ENCODE results near the gene VSTM5. TPM values are rescaled to one million over a fixed set of nuclear protein-coding genes. Genes with fewer than 3 reads are reported as not detected.

VSTM5 gene
- total and polyA plus RNA-seq, 2 of the 8 experiments (the other 6 are each of a cell fraction or from before 2014, with no cell fraction given) = 0.22 to 0.70 TPM

GRCh38 chr11:93827363-93827762, 23.1 kb downstream of the VSTM5 start:
- no peak overlapping the region for H2BK20ac ChIP-seq (ENCODE audit: low read length)
- no peak overlapping the region for H4K91ac ChIP-seq (replicated peaks; ENCODE audit: insufficient read length, low read length)
- H2BK5ac ChIP-seq (ENCODE audit: low read depth, low read length) = no peak overlapping the region
- H2BK120ac ChIP-seq (replicated peaks; ENCODE audit: low read depth, low read length) = no peak overlapping the region
- H3K27ac ChIP-seq (ENCODE audit: low read depth, low read length) = no peak overlapping the region
- H3K9ac ChIP-seq (replicated peaks in 1 of 4; ENCODE audit: extremely low read depth in 1 of 4, low read depth in 3 of 4, low read length in 3 of 4) = no peak overlapping the region
- H3K23me2 ChIP-seq (ENCODE audit: low read depth, low read length) = no peaks in the 10 kb centered on the region
- no peak overlapping the region for H2AK5ac ChIP-seq (ENCODE audit: low read depth, low read length)
- no peak overlapping the region for H3K14ac ChIP-seq (ENCODE audit: insufficient read length)
- no peak overlapping the region for H3K4ac ChIP-seq (replicated peaks; ENCODE audit: insufficient read length, low read depth, low read length)
- H4K5ac ChIP-seq (ENCODE audit: insufficient read length, low read depth, low read length) = no peak overlapping the region
- no peak overlapping the region for H2AFZ ChIP-seq (ENCODE audit: low read length)
- H3K9me3 ChIP-seq (ENCODE audit: insufficient read depth in 2 of 2, low read depth in 1 of 2, low read length in 1 of 2) = no peaks in the 10 kb centered on the region
- no peak overlapping the region for H2BK15ac ChIP-seq (ENCODE audit: low read length)
- no peak overlapping the region for H3K23ac ChIP-seq (ENCODE audit: insufficient read length)
- no peaks in the 10 kb centered on the region for H3K4me1 ChIP-seq (replicated peaks in 1 of 4; ENCODE audit: control insufficient read depth in 3 of 4, insufficient read depth in 4 of 4, low read length in 3 of 4)
- H3K18ac ChIP-seq (ENCODE audit: extremely low read depth, low read length) = no peak overlapping the region
- H3K79me1 ChIP-seq (ENCODE audit: low read depth, low read length) = no peaks in the 10 kb centered on the region
- POLR2A ChIA-PET (ENCODE audit: partially characterized antibody) = no interaction called here
- 79% methylated on average over 1 of the region's 1 CpG; no CpG with 5 or more reads in 1 of the 2 experiments for WGBS, 2 experiments (ENCODE audit: extremely low coverage in 1 of 2, insufficient coverage in 1 of 2, insufficient read length in 1 of 2, insufficient replicate concordance in 2 of 2, low coverage in 1 of 2, low lambda C conversion rate in 2 of 2, missing lambda C conversion rate in 1 of 2)
- CTCF ChIA-PET (ENCODE audit: partially characterized antibody) = no interaction called here
- H3K56ac ChIP-seq (replicated peaks; ENCODE audit: insufficient read length, low read depth, low read length) = no peak overlapping the region
- no peaks in the 10 kb centered on the region for H4K20me1 ChIP-seq (replicated peaks in 1 of 2; ENCODE audit: control insufficient read depth in 1 of 2, insufficient read depth in 2 of 2, low read length in 2 of 2)
- H3K4me3 ChIP-seq (ENCODE audit: extremely low read depth in 1 of 4, insufficient read depth in 2 of 4, low read depth in 3 of 4, low read length in 4 of 4) = no peak overlapping the region
- H3K4me2 ChIP-seq (ENCODE audit: insufficient read depth in 1 of 2, low read depth in 2 of 2, low read length in 2 of 2) = no peak overlapping the region
- no peak for DNase-seq (ENCODE audit: low read depth in 1 of 2, low spot score in 2 of 2)
- H4K8ac ChIP-seq (ENCODE audit: extremely low read depth, insufficient read depth, low read length) = no peak overlapping the region
- no peaks in the 10 kb centered on the region for H3K79me2 ChIP-seq (ENCODE audit: control insufficient read depth in 1 of 2, insufficient read depth in 2 of 2, low read length in 2 of 2)
- no peaks in the 10 kb centered on the region for H3K36me3 ChIP-seq (ENCODE audit: control insufficient read depth in 2 of 4, insufficient read depth in 4 of 4, low read length in 3 of 4)
- no peak overlapping the region for H2BK12ac ChIP-seq (ENCODE audit: low read depth, low read length)
- FAIRE-seq = no peak
- no peaks in the 10 kb centered on the region for H3K27me3 ChIP-seq (replicated peaks in 1 of 4; ENCODE audit: control insufficient read depth in 3 of 4, extremely low read depth in 1 of 4, insufficient read depth in 3 of 4, low read length in 3 of 4)
- no peak for TF ChIP-seq CBX8 (IDR thresholded peaks at IDR 0.05; ENCODE audit: borderline replicate concordance, low read depth, low read length)
- no peak for TF ChIP-seq BRCA1 (IDR thresholded peaks at IDR 0.05; ENCODE audit: low read depth, low read length)
- no peak for TF ChIP-seq NANOG (IDR thresholded peaks at IDR 0.05; ENCODE audit: insufficient read depth, low read depth, low read length, poor library complexity, severe bottlenecking)
- no peak for TF ChIP-seq TEAD4 (IDR thresholded peaks at IDR 0.05; ENCODE audit: low read depth, low read length)
- no peak for TF ChIP-seq EZH2 (IDR thresholded peaks at IDR 0.05; ENCODE audit: low read depth, low read length, severe bottlenecking)
- no peak for TF ChIP-seq BCL11A (IDR thresholded peaks at IDR 0.05; ENCODE audit: low read depth in 2 of 2, low read length in 2 of 2)
- TF ChIP-seq KDM1A (IDR thresholded peaks at IDR 0.05; ENCODE audit: borderline replicate concordance, low read length) = no peak
- TF ChIP-seq SRF (IDR thresholded peaks at IDR 0.05; ENCODE audit: low read depth, low read length) = no peak
- no peak for TF ChIP-seq MAX (IDR thresholded peaks at IDR 0.05)
- TF ChIP-seq POLR2AphosphoS5 (IDR thresholded peaks at IDR 0.05; ENCODE audit: low read depth, low read length) = no peak
- no peak for TF ChIP-seq SP2 (IDR thresholded peaks at IDR 0.05; ENCODE audit: low read length)
- no peak for TF ChIP-seq ASH2L (IDR thresholded peaks at IDR 0.05; ENCODE audit: low read length)
- TF ChIP-seq SIRT6 (IDR thresholded peaks at IDR 0.05; ENCODE audit: low read length) = no peak
- no peak for TF ChIP-seq TAF1 (IDR thresholded peaks at IDR 0.05; ENCODE audit: low read depth, low read length)
